Measurements from ENCODE around the gene TNS4.

The TNS4 gene

DNA sequence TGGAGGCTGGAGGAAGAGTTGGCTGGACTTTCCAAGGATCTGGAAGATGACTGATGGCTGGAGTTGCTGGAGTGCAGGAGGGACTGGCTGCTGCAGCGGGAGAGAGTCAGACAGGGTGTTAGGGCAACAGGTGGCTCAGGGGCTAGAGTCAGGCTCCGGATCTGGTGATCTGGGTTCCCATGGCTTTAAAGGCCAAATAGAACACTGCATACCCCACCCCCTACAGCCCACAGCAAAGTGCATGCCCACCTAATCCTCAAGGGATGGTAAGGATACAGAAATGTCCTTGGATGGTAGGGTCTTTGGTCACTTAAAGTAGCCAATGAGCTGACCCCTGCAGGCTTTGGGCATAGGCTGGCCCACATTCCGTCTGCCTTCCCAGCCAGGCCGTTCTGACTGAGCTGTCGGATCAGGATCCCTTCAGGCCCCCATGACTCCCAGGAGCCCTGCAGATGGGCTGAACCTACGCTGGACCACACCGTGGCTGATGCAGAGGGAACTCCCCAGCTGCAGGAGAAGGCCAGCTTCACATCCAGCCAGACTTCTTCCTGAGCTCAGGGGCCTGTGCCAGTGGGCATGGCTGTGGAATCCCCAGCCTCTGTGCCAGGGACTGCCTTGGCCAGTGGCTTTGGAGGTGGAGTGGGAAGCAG is 13.9 kb downstream of the TNS4 start:
- DNase-seq, result no peak

DNA sequence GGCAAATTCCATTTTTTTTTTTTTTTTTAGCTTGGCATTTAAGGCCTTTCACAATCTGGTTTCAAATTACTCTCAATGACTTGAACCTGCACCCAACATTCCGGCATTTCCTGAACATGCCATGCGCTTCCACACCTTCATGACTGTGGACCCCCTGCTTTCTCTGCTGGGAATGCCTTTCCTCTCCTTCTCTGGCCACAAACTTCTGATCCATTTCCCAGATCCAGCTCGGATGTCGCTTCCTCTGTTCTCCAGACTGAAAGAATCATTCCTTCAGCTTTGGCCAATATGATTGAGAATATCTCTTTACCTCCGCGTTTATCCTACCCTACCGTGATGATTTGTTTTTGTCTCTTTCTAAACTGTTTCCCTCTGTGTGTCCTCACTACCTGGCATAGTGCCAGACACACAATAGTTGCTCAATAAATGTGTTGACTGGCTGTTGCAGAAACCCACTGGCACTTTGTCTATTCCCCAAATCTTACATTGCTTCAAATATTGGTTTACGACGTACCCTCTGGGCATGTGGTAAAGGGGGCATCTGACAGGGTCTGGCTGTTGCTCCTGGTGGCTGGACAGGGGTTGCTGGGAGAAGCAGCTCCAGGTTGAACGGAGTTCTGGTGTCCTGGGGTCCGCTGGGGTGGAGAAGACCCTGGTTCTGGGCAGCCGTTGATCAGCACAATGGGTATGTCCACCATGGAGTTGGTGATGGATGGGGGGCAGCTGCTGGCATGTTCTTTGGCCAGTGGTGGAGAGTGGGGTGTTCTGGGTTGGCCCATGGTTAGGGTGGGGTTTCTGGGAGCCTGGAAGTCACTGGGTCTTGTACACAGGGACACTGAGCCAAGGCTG is 14.7 kb downstream of the TNS4 start:
- no peak for DNase-seq

DNA sequence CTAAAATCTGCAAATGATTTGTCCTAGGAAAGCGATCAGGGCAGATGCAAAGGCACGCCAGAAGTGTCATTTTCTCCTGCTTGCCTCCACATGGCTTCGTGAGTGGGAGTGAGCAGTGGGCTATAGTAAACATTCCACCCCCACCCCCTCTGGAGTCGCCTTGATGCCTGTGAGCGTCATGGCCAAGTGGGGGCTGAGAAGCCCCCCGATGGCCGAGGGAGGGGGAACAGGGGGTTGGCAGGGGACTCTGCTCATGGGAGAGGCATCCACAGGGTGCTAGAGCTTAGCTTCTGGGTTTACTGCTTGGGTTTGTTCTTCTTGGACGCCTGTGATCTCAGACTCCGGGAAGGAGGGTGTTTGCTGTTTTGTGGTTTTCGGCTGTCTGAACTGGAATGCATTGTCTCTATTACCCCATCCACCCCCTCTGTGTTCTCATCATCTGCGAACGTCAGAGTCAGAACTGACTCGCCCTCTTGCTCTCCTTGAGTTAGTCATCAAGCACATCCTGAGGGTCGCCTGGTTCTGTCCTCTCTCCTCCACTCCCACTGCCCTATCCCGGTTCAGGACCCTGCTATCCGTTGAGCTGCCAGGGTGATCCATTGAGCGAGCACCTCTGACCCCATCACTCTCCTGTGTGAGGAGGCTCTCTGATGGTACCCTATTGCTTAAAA is 15.4 kb downstream of the TNS4 start:
- DNase-seq, result no peak

DNA sequence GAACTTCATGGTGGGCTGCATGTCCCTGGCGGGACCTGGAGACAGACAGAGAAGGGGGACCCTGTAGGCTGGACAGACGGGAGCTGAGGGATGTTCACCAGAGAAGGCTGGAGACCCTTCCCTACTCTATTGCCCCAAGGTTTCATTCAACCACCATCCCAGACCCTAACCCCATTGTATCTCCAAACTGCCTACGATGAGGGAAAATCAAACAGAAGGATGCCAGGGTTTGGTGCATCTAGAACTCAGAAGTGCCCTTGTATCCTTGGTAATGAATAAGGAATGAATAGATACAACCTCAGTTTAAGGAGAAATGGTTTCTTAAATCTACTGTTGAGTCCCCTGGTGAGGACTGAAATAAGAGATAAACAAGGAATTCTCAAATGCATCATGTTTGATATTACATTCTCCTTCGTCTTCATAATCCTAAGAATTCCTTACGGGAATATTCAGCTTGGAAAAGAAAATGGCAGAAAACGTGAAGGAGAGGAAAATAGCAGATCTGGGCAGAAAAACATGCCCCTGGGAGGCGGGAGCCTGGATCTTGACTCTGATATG is 16.4 kb downstream of the TNS4 start:
- DNase-seq, result no peak

DNA sequence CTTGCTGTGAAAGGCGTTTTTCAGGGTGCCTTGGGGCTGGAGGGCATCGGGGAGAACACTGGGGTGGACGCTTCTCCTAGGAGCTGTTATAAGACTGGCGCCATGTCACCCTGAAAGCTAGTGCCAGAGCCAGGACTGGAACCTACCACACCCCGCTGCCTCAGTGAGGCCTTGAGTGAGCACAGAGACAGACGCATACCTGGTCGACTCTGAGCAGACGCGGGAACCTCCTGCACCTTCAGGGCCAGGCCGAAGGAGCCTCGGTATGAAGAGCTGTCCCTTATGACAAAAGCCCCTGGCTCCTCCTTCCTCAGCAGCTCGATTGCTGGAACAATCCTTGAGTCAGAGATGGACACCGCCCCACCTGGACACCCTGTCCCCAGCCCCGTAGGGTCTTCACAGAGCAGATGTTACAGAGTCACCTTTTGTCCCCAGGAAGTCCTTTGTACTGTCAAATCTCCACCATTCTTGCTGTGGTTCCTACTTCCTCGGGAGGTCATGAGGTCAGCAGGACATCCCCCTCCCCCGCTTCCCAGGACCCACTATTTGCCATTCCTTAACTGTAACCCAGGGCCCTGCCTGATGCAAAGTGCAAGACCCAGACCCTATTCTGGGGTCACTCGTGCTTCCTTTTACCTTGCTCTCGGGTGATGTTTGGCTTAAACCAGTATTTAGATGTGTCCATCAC is 17.0 kb downstream of the TNS4 start:
- no peak for DNase-seq

DNA sequence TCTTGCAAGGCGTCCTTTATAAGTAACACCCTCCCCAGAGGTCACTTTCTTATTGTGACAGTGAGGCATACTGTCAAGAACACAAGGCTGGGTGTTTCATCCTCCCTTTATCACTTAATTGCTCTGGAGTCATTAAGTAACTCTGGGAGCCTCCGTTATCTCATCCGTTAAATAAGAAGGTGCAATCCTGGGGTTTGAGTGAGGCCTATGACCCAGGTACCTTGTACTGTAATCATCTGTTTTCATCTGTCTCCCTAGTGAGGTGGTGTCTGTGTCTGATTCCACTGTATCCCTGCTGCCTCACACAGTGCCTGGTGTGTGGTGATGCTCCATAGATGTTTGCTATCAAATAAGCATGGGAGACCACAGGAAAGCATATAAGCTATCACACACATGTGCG is 17.7 kb downstream of the TNS4 start:
- DNase-seq, result no peak

DNA sequence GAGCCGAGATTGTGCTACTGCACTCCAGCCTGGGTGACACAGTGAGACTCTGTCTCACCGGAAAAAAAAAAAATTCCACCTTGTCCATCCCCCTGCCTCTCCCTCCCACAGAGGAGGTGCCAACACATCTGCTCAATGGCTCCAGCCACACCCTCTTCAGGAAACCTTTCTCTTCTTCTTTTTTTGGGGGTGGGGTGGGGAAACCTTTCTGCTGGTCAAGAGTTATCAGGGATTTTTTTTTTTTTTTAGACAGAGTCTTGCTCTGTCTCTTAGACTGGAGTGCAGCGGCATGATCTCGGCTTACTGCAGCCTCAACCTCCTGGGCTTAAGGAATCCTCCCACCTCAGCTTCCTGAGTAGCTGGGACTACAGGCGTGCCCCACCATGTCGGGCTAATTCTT is 18.7 kb downstream of the TNS4 start:
- no peak for DNase-seq

DNA sequence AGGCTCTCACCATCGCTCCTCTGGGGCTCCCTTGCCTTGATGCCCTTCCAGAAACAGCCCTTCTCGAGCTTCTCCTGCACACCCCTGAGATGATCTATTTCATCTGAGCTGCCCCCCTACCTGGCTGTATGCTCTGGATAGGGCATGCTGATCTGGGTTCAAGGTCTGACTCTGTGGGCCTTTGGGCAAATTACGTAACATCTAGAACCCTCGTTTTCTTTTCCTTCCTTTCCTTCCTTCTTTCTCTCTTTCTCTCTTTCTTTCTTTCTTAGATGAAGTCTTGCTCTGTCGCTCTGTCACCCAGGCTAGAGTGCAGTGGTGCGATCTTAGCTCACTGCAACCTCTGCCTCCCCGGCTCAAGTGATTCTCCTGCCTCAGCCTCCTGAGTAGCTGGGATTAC is 20.3 kb downstream of the TNS4 start:
- DNase-seq, result no peak

DNA sequence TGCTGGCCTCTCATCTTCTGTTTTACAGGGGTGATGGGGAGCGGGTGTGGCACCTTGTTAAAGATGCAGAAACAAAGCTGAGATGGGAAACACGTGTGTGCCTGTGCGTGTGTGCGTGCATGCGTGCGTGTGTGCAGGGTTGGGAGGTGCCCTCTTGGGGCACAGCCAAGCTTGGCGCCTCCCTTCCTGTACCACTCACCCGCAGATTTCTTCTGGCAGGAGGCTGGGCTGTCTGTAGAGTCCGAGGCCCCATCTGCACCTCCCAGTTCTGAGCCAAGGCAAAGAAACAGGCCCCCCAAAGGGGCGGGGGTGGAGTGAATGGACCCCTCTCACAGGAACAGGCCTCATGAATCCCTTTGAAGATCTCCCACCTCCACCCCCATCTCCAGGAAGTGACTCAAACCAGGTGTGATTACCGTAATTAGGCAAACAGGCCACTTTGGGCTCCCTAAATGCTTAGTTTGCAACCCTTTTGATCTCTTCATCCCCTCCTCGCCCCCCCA is 20.9 kb downstream of the TNS4 start:
- no peak for DNase-seq

DNA sequence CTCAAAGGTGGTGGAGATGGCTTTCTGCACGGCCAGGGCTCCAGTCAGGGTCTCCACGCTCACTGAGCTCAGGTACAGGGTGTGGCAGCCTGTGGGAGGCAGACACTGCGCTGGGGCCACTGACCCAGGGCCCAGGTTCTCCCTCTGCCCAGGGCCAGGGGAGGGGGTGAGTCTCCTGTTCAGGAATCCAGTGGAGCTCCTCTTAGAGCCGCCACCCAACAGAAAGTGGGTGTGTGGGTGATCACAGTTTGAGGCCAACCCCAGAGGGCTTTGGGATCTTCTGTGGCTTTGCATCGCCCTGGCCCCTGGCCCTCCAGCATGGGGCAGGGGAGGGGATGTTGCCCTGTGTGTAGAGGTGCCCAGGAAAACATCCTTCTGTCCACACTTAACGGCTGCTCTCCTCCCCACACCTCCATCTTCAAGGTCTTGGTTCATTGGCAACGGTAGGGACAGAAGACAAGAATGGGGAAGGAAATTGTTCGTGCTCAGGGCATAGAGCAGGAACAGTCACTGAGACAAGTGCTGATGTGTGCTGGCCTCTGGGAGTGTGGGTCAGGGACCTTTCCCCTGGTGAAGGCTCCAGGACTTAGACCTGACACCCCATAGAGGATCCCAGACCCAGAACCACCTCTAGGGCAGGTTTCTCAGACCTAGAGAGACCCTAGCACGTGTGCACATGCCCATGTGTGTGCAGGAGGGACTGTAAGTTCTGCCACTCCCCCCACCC is 21.5 kb downstream of the TNS4 start:
- no peak for DNase-seq

DNA sequence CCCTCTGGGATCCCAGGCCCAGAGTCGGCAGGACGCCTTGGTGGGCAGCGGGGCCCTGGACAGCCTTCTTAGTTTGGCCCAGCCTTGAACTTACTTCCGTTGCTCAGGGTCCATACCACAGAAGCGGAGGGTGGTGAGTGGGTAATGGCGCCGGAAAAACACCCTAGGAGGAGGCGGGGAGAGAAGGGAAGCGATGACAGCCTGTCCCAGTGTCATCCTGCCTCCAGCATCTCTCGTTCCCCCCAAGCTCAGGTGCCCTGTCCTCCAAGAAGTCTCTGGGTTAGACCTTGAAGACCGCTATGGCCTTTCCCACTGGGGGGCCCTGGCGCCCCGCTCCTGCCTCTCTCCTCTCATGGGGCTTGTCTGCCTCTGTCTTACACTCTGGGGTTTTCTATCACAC is 22.9 kb downstream of the TNS4 start:
- DNase-seq, result no peak

DNA sequence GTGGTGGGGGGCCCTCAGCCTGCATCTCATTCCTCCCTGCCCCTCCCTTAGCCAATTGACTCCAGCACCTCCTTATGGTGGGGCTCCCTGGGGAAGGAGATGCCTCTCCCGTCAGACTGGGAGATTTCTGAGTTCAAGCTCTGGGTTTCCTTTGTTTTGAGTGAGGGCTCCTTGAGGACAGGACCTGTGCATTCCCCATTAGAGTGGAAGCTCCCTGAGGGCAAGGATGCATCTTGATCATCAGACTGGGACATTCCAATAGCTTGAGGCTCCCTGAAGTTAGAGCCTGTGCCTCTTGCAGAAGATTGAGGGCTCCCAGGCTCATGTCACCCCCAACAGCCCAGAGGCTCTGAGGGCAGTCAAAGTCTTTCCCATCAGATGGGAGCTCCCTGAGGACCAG is 23.6 kb downstream of the TNS4 start:
- no peak for DNase-seq

DNA sequence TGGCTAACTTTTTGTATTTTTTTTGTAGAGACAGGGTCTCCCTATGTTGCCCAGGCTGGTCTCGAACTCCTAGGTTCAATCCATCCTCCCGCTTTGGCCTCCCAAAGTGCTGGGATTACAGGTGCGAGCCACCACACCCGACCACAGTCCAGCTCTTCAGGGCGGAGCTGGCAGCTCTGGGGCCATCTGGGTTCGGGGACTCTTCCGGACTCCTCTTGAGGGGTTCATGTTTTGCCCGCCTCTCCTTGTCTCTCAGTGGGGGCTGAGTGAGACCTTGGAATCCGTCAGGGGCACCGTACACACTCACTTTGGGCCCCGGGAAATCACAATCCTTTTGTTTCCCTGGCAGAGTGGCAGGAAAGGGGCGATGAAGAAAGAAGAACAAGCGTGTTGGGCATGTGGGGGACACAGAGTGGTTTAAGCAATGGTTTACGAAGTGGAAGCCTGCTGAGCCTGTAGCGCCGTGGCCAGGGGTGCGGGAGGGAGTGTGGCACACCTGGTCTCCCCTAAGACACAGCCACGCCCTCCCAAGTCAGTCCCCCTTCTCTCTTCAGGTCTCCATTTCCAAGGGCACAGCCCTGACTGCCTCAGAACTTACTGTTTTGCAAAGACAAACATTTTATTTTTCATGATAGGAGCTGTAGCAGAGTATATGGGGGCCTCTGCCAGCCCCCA is 26.1 kb downstream of the TNS4 start:
- DNase-seq, result no peak

DNA sequence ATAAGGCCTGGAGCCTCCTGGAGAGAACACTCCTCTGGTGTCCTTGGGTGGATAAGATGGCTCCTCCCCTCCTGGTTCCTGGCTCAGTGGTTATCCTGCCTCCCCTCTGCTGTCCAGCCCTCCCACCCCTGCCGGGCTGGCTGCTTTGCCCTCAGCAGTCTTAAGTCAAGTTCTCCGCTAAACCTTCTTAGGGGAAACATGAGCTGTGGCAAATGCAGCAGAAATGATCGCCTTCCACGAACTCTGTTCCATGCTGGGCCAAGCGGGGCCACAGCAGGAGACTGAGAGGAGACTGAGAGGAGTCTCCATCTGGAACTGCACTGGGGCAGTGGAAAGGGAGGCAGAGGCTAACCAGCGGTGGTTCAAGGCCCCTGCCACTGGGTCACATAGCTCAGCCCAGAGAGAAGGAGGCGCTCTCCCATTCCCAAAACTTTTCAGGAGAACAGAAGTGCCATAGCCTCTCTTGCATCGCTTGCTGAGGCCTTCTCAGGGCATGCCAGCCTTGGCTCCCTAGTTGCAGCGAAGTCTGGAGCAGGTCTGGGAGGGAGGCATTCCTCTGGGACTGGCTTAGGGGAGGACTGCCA is 26.9 kb downstream of the TNS4 start:
- DNase-seq, result no peak

DNA sequence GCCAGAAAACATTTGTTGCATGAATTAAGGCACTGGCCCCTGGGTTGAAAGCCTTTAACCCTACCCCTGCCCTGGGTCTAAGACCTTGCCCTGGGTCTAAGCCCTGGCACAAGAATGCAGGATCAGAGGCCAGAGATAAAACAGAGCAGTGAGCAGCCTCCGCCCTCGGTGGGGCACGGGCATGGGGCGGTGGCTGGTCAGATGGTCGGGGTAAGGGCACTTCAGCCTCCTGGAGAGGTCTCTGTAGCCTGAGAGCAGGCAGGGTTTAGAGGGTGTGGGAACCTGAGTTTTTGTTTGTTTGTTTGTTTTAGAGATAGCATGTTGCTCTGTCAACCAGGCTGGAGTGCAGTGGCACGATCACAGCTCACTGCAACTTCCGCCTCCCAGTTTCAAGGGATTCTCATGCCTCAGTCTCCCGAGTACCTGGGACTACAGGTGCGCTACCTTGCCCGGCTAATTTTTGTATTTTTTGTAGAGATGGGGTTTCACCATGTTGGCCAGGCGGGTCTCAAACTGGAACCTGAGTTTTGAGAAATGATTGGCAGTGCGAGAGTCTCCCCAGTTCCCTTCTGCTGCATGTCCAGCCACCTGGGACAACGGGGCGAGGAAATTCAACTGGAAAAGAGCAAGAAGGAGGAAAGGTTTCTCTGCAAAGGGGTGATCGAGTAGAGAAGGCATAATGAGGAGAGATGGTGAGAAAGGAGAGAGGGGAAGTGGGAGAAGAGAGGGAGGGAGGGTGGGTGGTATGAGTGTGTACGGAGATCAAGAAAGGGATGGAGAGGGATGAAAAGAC is 27.7 kb downstream of the TNS4 start:
- no peak for DNase-seq

DNA sequence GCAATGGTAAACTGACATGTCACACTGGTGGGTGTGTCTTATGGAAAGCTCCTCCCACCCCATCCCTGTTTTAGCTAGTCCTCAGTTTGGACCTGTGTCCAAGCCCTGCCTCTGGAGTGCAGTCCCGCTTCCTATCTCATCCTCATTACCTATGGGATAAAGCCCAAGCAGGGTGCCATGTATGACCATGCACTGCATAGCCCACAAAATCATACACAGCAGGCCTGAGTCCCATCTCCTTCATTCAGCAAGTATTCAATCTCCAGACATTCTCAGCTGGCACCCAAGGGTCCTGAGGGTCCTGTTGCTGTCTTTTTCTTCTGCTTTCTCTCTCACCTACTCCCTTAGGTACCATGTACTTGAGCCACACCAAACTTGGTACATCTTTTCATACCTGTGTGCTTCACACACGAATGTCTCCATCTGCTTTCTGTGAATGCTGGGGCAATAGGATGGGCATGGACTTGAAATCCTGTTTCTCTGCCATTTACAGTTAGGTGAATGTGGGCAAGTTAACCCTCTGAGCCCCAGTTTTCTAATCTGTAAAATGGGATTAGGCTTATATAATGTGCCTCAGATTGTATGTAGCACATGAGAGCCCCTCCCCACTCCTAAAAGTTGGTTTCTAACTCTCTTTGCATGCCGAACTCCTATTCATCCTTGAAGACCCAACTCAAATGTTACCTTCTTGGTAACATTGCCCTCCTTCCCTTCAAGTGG is 28.5 kb downstream of the TNS4 start:
- DNase-seq, result no peak

DNA sequence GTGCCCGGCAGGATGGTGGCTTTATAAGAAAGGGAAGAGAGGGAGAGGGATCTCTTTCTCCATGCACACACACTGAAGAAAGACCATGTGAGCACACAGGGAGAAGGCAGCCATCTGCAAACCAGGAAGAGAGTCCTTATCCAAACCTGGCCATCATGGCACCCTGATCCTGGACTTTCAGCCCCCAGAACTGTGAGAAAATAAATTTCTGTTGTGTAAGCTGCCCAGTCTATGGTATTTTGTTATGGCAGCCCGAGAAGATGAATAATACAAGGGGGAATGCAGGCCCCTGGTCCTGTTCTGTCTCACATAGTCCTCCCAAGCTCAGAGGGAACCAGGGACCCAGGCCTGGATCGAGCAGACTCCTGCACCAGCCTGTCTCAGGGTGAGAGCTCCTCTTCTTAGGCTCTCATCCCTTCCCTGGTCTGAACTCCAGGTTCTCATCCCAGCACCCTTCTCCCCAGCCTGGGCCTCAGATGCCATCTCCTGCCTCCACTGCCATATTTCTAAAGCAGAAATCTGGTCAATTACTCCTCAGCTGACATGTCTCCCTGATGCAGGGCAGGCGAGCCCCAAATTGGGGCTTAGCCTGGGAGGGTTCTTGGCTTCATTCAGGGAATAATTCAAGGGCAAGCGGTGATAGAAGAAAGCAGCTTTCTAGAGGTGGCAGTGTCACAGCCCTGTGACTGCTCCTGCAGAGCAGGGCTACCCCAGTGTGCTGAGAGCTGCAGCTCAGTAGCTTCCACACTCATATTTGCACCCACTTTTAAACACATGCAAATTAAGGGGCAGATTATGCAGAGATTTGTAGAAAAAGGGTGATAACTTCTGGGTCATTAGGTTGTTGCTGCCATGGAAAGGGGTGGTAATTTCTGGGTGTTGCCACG is 29.3 kb downstream of the TNS4 start:
- DNase-seq, result no peak

All from DMS 273 treated with DMSO at 0.1 percent for 48 hours (cell line).